OCI-LY3 (cell line): ENCODE results near the gene TTYH2.

Experiments used
- H2AFZ ChIP-seq: fragments of 200-600, 300-600 bp; shearing (Covaris generic); 2 replicates; pipeline ENCODE4 v1.6.0; 2014; ENCODE audit warnings: antibody characterized with exemption, low read depth, low read length
- H3K27ac ChIP-seq: fragments of 200-600, 300-600 bp; sonication (generic); 2 replicates; pipeline ENCODE4 v1.5.1; 2014; ENCODE audit warnings: mild to moderate bottlenecking, low read length, moderate library complexity, mixed read lengths
- H3K27me3 ChIP-seq: fragments of 200-600, 300-600 bp; sonication (generic); 2 replicates; pipeline ENCODE4 v1.6.1; 2014; ENCODE audit warnings: low read depth, low read length, mixed read lengths
- H3K36me3 ChIP-seq: fragments of 200-600, 300-600 bp; sonication (generic); replicated peaks from 2 replicates; pipeline ENCODE3; 2014; ENCODE audit warnings: low read depth, low read length, mixed read lengths
- H3K4me1 ChIP-seq: fragments of 300-600, 200-600 bp; sonication (generic); 2 replicates; pipeline ENCODE4 v1.6.1; 2014; ENCODE audit warnings: low read length, mixed read lengths
- H3K4me2 ChIP-seq: fragments of 200-600, 300-600 bp; sonication (generic); 2 replicates; pipeline ENCODE4 v1.6.1; 2014; ENCODE audit warnings: low read length, mixed read lengths
- H3K4me3 ChIP-seq: fragments of 300-600, 200-600 bp; sonication (generic); 2 replicates; pipeline ENCODE4 v1.5.1; 2014; ENCODE audit warnings: antibody characterized with exemption, mild to moderate bottlenecking, low read length, moderate library complexity
- H3K79me2 ChIP-seq: fragments of 300-600, 200-600 bp; shearing (Covaris generic); 2 replicates; pipeline ENCODE4 v1.6.1; 2014; ENCODE audit warnings: mild to moderate bottlenecking, low read length, mixed read lengths
- H3K9ac ChIP-seq: fragments of 300-600, 200-600 bp; shearing (Covaris generic); 2 replicates; pipeline ENCODE4 v1.6.0; 2014; ENCODE audit warnings: mild to moderate bottlenecking, low read length, moderate library complexity
- H3K9me3 ChIP-seq: fragments of 200-600, 300-600 bp; shearing (Covaris generic); 2 replicates; pipeline ENCODE4 v1.6.1; 2014; ENCODE audit warnings: low read length, mixed read lengths; ENCODE audit not compliant: insufficient read depth
- H4K20me1 ChIP-seq: fragments of 200-600, 300-600 bp; sonication (generic); 2 replicates; pipeline ENCODE4 v1.6.1; 2016; ENCODE audit warnings: low read length, mixed read lengths; ENCODE audit not compliant: insufficient read depth
- CTCF ChIP-seq: fragments of 200-600, 300-600 bp; sonication (generic); IDR thresholded peaks from 2 replicates; pipeline ENCODE4 v1.5.1; 2014; ENCODE audit warnings: antibody characterized with exemption, low read length, low read depth
- EZH2phosphoT487 ChIP-seq: fragments of 200-600 bp; shearing (Covaris generic); IDR thresholded peaks from 2 replicates; pipeline ENCODE4 v1.6.1; 2018; ENCODE audit warnings: antibody characterized with exemption, mixed run types, low read depth

TTYH2 gene

GRCh38 chr17:74182041-74182723 is 31.2 kb upstream of the TTYH2 start:
- no peaks in the 10 kb centered on the region for H3K4me1 ChIP-seq
- H3K4me3 ChIP-seq, result no peak overlapping the region
- H3K4me2 ChIP-seq, result no peak overlapping the region
- TF ChIP-seq EZH2phosphoT487, result no peak
- TF ChIP-seq CTCF, result no peak
- H3K27ac ChIP-seq, result no peak overlapping the region
- no peak overlapping the region for H3K9ac ChIP-seq
- peaks cover 15% of the 10 kb centered on the region for H3K27me3 ChIP-seq
- H3K36me3 ChIP-seq, result no peaks in the 10 kb centered on the region
- no peak overlapping the region for H2AFZ ChIP-seq
- no peaks in the 10 kb centered on the region for H4K20me1 ChIP-seq
- H3K9me3 ChIP-seq, result no peaks in the 10 kb centered on the region
- no peaks in the 10 kb centered on the region for H3K79me2 ChIP-seq

- Histone ChIP-seq H3K27me3 (peaks cover 9% of the 10 kb centered on the region; the same call in 1 of the 2 replicates), H3K9me3 (no peaks in the 10 kb centered on the region), H3K4me2 (no peak overlapping the region), H3K36me3 (no peaks in the 10 kb centered on the region), H2AFZ (no peak overlapping the region), H3K27ac (no peak overlapping the region), H4K20me1 (no peaks in the 10 kb centered on the region), H3K4me1 (no peaks in the 10 kb centered on the region), H3K4me3 (no peak overlapping the region), H3K79me2 (no peaks in the 10 kb centered on the region), H3K9ac (no peak overlapping the region)
- no peak for TF ChIP-seq CTCF
- no peak for TF ChIP-seq EZH2phosphoT487
Observed at GRCh38 chr17:74183411-74183810, 30.0 kb upstream of the TTYH2 start.

- Histone ChIP-seq H3K27ac (no peak overlapping the region), H3K79me2 (no peaks in the 10 kb centered on the region), H3K27me3 (peaks cover 2% of the 10 kb centered on the region; the same call in 1 of the 2 replicates), H3K9me3 (no peaks in the 10 kb centered on the region), H3K4me3 (no peak overlapping the region), H4K20me1 (peaks cover 3% of the 10 kb centered on the region; the same call in 1 of the 2 replicates), H3K4me1 (no peaks in the 10 kb centered on the region), H3K4me2 (no peak overlapping the region), H2AFZ (no peak overlapping the region), H3K9ac (no peak overlapping the region), H3K36me3 (no peaks in the 10 kb centered on the region)
- no peak for TF ChIP-seq EZH2phosphoT487
- no peak for TF ChIP-seq CTCF
Observed at GRCh38 chr17:74185571-74186185, 27.7 kb upstream of the TTYH2 start.

- H3K36me3 ChIP-seq, result no peaks in the 10 kb centered on the region
- no peaks in the 10 kb centered on the region; the same call in 1 of the 2 replicates for H3K27me3 ChIP-seq
- no peaks in the 10 kb centered on the region for H3K79me2 ChIP-seq
- H4K20me1 ChIP-seq, result peaks cover 4% of the 10 kb centered on the region; the same call in 1 of the 2 replicates
- H3K4me3 ChIP-seq, result no peak overlapping the region
- no peak overlapping the region for H2AFZ ChIP-seq
- H3K27ac ChIP-seq, result no peak overlapping the region
- H3K4me2 ChIP-seq, result no peak overlapping the region
- TF ChIP-seq EZH2phosphoT487, result no peak
- no peak for TF ChIP-seq CTCF
- no peaks in the 10 kb centered on the region for H3K9me3 ChIP-seq
- no peak overlapping the region for H3K9ac ChIP-seq
- no peaks in the 10 kb centered on the region for H3K4me1 ChIP-seq
Observed at GRCh38 chr17:74186498-74186897, 26.9 kb upstream of the TTYH2 start.
